GM12891 (cell line): Measurements from ENCODE around the gene ZNF791.

Experiments used
- POLR2A ChIP-seq: IDR thresholded peaks from 2 replicates; pipeline ENCODE4 v1.6.1; 2011; ENCODE audit warnings: low read depth, low read length, control low read depth
- POLR2AphosphoS5 ChIP-seq: IDR thresholded peaks from 2 replicates; pipeline ENCODE4 v1.6.1; 2011; ENCODE audit warnings: low read depth, low read length, control low read depth
- POU2F2 ChIP-seq: IDR thresholded peaks from 2 replicates; pipeline ENCODE4 v1.6.1; 2011; ENCODE audit warnings: low read depth, mild to moderate bottlenecking, control low read depth, low read length, moderate library complexity
- TAF1 ChIP-seq: IDR thresholded peaks from 2 replicates; pipeline ENCODE4 v1.6.1; 2011; ENCODE audit warnings: low read depth, low read length, control low read depth

GRCh38 chr19:12649941-12650340, 39.2 kb downstream of the ZNF791 start:
- no peak for TF ChIP-seq POLR2A
- no peak for TF ChIP-seq POLR2AphosphoS5
- no peak for TF ChIP-seq POU2F2
- TF ChIP-seq TAF1: no peak
